HG03571 (cell line): ENCODE data around the gene CIDEC.

Source experiments
- ATAC-seq: cut with Tn5 transposase; IDR thresholded peaks from one replicate; pipeline ENCODE4 v1.9.1; 2021; ENCODE audit not compliant: unreplicated experiment

Gene CIDEC

GRCh38 chr3:9817436-9817835, 62.6 kb downstream of the CIDEC start:
- ATAC-seq, result no peak
